Activated effector memory CD4-positive, alpha-beta T cell treated with anti-CD3 and anti-CD28 coated beads, Interleukin-2, amount 50 U/mL, for 16 hours (primary cell): ENCODE measurements around the gene SORCS3.

ENCODE experiments used
- DNase-seq: peaks from one replicate; pipeline ENCODE4 v3.0.0-alpha.2; 2020

Gene SORCS3

DNA sequence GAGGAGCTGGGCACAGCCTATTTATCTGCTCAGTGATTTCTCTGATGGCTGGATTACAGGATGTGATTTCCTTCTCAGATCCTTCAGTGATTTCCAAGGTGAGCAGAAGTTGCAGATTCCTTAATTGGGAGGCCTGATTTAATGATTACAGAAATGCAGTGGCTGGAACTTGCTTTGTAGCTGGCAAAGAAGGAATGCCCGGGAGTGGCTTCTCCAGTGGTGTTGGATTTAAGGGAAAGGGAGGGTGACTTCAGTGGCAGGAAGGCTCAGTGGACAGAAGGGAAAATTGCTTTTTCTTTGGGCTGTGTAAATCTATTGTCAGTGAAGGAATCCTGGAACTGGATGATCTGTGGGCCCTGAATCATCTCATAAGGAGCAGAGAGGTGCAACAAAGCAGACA, 5.1 kb downstream of the SORCS3 start:
- DNase-seq, result no peak

DNA sequence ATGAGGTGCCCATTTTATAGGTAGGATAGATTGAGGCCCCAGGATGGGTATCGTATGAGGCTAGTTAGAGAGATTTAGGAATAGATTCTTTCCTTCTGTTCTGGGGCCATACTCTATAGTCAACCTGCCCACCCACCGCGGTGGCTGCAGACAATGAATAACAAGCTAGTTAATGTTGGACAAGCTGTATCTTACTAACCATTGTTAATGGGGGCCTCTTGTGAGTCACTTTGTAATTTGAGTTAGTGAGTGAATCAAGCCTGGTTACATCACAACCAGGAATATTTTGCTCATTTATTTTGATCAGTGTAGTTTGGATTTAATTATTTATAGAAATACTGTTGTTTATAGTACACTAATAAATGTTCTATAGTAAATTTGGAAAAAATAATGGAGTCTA, 7.3 kb downstream of the SORCS3 start:
- DNase-seq, result no peak

DNA sequence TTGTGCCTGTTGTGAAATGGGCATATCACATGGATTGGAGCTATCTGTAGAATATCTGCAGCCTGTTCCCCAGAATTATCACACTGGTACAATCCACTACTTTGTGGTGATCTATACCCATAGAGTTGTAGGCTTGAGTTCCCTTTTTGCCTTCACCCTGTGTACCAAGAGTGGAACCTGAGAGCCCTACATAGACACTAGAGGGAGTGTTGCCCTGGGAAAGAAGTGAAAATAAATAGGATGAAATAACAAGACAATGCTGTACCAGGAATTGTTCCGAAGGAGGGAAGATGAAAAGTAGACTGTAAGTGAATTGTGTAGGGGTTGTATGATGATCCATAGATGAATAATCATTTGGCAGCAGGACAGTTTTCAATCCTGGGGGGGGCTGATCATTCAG, 9.0 kb downstream of the SORCS3 start:
- no peak for DNase-seq

DNA sequence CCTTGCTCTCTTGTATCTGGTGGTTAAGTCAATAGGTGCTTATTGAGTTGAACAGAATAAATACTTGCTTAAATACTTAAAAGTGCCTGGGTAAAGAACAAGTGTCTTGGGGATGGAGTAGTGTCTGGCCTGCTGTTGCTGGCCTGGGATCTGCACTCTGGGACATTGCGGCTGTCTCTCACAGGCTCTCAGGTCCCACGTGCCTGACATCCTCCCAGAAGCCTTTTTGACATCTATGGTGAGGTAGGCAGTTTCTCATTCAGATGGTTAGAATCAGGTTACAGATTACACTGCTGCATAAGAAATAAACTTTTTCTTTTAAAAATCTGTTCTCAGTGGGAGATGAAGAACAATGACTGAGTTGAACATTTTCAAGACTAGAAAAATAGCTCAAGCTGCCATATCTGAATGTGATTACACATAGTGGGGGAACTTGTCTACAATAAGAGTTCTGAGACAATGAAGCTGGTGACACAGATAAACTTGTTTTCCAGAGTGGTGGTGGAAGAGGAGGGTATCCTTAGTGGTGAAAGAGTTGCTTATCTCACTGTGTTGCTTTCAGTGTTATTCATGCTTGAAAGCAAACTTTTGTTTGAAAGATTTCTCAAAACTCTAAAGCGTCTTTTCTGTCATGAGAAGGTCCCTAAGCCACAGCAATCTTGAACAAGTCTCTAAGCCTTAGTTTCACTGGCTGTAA, 9.7 kb downstream of the SORCS3 start:
- DNase-seq, result no peak

DNA sequence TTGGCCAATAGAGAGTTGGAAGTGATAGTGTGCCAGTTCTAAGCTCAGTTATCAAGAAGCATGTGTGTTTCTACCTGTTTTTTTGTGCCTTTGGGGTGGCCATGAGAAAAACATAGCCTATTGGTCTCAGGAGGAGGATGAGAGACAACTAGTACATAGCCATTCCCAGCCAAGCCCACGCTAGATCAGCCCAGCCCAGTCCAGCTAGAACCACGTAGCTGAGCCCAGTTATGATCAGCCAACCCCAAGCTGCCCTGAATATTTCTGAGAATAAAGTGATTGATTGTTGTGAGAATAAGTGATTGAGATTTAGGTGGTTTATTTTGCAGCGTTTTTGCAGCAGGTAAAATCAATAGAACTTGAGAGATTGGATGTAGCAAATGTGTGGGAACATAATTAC, 15.9 kb downstream of the SORCS3 start:
- DNase-seq, result no peak

DNA sequence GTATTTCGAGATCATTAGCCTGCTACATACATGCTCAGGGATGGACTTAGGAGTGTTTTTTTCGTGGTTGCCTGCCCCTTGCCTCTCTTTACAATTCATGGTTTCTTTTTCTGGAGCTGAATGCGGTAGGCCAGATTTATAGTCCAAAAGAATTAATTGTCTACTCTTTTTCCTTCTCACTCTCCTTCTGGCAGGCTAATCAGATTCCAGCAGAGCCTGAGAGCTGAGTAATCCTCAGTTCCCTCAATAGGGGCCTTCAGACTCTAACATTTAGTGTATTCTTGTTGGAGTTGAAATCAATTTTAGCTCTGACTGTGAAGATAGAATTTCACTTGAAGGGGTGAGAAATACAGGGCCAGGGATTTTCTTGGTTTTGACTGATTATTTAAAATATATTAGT, 16.4 kb downstream of the SORCS3 start:
- no peak for DNase-seq

DNA sequence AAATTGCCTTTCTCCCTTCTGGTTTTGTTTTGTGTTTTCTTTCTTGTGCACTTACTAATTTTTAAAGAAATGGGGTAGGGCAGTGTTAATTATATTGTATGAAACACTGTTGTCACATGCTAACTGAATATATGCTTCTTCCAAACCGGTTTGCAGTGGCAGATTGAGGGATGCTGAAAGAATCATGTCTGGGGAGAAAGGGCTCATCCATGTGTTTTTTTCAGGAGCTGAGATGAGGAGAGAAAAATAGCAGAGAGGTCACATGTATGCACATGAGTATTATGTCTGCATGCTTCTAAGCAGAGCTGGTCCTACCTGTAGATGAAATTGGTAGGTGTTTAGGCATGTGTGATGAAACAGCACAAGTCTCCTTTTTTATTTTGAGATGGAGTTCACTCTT, 17.0 kb downstream of the SORCS3 start:
- DNase-seq, result no peak

DNA sequence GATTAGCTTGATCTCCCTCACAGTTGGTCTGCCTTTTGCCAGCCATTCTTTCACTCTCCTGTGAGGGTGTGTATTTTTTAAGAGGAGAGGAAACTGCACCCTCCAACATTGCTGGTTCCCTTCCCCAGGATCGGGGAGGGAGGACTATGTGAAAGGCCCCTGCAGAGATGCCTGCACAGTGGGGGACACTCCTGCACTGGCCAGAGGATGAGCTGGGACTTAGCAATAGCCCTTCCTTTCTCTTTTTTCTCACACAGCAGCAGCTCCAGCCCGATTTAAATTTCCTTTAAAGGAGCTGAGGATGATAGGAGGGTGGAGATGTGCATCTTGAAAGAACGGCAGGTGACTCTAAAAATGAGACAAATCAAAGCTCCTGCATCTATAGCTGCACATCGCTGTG, 18.7 kb downstream of the SORCS3 start:
- DNase-seq, result no peak

DNA sequence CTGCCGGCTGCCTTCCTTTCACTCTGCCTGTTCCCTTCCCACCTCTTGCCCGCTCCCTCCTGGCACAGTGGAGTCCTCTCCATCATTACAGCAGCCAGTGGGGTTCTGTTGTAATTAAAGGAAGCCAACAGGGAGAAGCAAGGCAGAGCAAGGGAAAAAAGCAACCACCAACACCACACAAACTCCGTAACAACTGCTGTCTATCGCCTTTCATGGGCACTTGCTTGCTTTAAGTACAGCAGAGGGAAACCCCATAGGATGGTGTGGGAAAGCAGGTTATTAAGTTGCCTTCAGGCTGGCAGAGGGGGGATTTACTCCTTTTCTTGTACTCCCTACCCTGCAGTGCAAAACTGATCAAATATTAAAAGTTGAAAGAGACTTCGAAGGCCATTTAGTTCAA, 22.0 kb downstream of the SORCS3 start:
- DNase-seq, result no peak

DNA sequence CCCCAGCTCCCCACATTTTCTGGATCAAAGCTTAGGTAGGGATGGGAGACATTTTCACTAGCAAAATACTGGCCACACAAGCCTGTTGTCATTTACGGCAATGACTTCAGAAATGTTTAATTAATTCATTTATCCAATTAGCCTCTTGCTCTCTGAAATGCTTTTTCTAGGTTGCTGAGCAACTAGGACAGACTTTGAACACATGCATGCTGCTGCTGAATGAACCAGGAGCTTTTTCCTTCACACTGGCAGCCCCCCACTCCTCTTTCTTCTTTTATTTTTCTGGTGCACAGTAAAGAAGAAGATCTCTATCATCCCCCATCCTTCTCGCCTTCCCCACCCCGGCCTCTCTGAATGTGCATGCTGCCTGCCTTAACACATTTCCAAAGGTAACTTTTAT, 22.5 kb downstream of the SORCS3 start:
- DNase-seq, result no peak

DNA sequence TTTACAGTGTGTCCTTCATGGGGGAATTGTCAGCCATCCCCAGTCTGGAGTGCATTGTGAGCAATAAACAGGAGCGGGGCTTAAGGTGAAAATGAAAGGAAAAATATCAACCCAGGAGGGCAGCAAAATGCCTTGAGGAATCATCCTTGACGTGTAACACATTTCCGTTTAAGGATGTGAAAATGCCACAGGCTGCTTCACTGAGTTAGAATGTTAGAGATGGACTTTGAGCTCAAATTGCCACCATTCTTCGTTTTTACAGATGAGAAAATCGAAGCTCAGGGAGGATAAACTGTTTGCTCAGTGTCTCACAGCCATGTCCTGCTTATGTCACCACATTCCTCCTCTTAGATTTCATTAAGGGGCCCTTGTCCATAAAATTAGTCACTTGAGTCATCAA, 23.1 kb downstream of the SORCS3 start:
- DNase-seq, result no peak

DNA sequence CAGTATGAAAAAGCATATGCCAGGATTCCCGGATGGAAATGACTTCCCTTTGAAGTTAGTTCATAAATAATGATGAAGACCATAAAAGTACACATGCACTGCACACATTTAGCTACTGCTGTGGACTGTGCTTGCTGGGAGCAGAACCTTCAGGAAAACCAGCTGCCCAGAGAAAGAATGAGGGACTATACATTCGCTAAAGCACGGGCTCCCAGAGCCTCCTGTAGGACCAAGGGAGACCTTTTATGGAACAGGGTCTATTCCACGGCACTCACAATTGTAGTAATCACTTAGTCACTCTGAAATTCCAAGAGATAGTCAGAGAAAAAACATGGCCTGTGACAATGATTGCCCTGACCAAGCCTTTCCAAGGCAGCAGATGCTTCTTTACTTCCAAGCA, 24.1 kb downstream of the SORCS3 start:
- DNase-seq, result no peak

DNA sequence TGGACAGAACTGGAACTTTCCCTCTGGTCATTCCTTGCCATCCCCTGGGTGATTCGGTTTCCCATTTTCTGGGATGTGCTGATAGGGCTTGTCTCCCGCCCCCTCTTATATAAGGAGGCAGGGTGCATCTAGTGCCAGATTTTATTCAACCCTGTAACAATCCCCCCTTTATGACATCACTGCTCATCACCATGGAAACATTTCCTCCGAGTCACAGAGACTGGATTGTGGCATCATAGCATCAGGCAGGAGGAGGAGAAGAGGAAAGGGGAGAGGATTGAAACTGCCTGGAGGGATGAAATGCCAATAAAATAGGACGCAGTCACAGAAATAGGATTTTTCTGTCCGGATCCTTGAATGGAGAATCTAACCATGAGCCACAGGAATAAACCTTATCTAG, 25.0 kb downstream of the SORCS3 start:
- DNase-seq, result no peak

DNA sequence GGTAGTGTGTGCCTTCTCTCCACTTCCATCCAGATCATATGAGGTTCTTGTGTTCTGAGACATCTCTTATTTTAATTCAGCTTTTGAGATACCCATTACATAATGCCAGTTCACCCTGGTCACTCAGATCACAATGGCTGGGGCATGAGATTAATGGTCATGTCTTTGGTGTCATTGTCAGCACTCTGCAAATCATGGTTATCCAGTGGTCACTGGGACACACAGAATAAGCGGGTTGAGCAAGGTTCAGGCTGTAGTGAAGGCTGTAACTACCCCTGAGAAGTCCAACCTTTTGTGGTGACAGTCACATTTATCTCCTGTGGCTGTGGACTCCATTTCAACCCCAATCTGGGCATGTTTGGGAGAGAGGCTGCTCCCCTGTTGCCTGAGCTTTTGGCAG, 35.8 kb downstream of the SORCS3 start:
- no peak for DNase-seq

DNA sequence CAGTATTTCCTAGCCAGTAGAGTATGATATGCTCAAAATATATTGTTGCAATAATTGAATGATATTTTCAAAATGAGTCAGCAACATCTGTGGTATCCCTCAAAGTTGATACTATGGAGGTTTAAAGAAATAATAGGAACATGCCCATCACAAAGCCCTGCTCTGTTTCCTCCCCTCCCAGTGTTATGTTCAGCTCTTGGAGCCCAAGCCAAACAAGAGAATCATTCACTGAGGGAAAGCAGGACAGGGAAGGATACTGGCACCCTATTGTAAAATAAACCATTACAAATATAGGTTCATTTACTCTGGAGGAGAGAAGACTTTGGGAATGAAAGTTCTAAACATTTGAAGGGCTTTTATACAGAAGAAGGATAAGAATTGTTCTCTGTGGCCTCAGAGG, 37.6 kb downstream of the SORCS3 start:
- no peak for DNase-seq

DNA sequence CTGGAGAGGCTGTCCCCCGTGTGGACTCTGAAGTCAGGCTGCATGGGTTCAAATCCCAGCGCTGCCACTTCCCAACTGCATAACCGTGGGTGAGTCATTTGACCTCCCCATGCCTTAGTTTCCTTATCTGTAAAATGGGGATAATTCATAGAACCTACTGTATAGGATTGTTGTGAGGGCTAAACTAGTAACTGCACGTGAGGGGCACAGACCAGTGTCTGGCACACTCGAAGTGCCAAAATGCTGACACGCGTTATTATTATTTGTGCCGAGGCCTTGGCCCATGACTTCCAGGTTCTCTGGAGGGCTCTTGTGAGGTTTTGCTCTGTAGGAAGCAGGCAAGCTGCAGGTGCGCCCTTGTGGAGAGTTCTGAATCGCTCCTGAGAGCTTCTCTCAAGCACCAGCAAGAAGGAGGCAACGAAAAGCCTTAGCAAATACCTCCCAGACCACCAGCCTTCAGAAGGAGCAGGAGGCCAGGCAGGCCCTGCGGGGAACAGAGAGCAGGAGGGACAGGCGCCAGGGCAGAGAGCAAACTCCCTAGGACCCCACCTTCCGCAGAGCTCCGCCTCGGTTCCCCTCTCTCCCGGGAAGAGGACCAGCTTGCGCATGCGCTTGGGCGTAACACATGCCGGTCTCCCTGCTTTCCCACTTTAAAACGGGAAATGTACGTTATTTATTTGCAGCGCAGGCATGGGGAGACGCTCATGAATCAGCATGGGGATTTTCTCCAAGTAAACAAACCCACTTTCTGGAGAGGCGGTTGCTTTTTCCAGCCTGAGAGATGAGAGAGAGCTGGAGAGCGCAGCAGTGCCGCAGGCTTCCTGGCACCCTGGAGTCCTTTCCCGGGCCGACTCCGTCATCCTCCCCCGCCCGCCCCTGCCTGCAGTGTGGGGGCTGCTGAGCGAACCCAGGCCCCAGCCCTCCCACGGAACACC, 39.6 kb downstream of the SORCS3 start:
- DNase-seq, result no peak

DNA sequence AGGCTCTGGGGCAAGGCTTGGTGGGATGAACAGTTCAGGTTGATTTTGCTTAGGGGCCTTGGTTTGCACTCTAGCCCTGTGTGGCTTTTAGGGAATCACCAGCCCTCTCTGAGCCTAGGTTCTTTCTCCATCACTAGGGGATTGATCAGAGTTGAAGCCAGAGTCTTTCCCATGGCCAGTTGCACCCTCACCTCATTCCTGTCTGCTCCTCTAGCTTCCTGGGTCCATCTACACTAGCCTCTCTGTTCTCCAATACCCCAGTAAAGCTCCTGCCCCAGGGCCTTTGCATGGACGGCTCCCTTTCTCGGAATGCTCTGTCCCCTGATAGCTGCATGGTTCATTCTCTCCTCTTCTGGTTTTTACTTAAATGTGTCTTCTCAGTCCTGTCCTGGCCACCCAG, 40.4 kb downstream of the SORCS3 start:
- no peak for DNase-seq

DNA sequence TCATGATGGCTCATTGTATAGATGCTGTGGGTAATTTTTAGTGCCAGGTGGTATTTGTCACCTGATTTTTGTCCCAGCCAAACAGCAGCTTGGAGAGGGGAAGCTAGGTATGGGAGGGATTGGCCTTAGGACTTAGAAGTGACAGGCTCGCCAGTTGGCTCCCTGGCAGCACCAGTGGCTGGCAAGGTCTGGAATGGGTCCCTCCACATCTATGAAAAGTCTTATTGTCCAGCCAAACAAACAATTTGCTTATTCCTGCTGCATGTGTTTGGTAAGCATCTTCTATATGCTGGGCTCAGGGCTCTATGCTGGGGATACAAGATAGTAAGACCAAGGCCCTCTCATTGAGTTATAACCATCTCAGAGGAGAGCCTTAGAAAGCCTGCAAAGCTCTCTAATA, 42.5 kb downstream of the SORCS3 start:
- DNase-seq, result no peak

DNA sequence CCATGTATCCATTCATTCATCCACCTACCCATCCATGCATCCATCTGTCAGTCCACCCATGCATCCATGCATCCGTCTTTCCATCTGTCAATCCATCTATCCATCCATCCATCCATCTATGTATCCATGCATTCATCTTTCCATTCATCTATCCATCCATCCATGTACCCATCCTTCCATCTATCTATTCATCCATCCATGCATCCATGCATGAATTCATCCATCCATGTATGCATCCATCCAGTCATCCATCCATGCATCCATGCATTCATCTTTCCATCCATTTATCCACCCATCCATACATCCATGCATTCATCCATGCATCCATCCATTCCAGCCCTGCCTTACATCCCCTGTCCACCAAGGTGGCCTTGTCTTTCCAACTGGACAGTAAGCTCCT, 45.7 kb downstream of the SORCS3 start:
- no peak for DNase-seq

DNA sequence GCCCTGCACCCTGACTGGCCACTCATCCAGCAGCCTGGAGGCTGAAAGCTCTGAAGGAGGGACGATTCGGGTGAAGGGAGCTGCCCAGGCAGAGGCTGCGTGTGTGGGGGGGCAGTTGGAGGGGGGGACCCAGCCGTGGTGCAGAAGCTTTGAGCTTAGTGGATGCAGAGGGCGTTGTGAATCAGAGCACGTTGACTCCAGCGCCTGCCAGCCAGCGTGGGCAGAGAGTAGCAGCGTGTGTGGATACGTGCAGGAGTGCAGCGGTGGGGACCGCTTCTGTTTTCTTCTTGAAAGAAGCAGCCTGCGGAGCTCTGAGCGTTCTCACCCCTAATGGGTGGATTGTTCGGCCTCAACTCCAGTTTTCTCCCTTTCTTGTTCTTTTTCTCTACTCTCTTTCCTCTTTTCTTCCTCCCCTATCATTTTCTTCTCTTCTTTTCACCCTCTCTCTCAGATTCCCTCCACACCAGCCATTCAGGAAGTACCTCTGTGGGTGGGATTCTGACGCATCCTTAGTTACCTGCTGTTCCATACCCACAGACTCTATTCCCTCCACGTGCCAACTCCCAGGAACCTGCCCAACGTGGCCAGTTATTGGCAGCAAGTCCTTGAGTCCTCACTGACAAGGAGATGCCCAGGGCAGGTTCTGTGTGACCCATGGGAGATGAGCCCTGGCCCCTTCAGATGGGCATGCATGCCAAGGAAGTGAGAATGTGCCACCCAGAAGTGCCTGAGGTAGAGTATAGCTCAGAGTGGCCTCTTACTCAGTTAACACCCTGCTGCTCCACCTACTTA, 47.4 kb downstream of the SORCS3 start:
- no peak for DNase-seq

DNA sequence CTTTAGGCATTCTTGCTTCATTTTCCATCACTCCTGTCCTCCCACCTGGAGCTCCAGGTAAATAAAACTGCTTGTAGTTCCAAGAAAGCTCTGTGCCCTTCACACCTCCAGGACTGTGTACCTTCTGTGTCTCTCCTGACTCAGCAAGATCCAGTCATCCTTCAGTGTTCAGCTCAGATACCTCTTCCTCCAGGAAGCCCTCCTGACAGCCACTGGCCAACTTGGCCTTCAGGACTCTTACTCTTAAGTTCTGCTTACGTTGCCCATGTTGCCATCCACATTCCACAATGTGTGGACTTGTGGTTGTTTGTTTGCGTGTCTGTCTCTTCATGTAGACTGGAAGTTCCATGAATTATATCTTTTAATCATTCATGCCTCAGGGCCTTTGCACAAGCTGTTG, 48.0 kb downstream of the SORCS3 start:
- DNase-seq, result no peak

DNA sequence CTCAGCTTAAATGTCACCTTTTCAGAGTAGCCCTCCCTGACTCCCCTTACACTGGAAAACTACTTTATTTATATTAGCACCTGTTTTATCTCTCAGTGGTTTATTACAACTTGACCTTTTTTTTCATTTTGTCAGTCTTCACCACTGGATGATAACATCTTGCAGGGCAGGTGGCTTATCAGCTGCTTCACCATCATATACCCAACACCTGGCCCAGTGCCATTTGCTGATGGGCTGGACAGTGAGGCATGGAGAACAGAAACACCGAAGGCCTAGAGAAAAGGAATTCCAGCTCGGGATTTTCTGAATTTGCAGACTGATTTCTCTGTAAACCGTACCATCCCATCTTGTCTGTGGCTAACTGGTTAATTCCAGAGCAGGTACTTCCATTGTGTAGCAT, 48.5 kb downstream of the SORCS3 start:
- no peak for DNase-seq

DNA sequence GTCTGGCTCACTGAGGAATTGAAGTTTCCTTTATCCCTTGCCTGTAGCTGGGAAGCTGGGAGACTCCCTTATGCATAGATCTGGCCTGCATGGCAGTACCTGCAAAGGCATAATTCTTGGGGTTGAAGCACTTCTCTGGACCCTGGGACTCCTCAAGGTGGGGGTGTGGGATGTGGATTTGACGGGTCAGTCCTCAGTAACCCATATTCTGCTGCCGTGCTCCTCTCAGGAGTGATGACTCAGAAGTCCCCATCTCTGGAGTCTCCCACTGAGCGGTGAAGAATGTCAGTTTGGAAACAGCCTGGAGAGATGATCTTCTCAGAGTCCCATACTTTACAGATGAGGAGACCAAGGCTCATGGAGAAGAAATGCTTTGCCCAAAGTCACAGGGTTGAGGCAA, 49.0 kb downstream of the SORCS3 start:
- DNase-seq, result no peak

DNA sequence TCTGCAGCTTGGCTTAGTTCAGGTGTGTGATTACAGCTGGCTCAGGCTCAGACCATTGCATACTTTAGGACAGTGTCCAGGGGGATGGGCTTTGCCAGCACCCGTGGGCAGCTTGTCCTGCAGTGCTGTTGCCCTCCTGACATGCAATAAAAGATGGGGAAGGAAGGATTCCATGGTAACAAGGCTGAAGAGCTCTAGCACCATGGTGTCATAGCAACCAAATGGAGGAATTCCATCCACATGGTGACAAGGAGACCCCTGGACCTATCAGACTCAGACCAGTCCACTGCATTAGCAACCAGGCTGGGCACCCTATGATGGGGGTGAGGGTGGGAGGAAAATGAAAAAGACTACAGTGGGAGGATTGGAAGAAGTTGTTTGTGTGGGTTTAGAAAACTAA, 49.9 kb downstream of the SORCS3 start:
- DNase-seq, result no peak
